Hepatocyte (in vitro differentiated cells): ENCODE measurements around the gene GAS6. TPM values are rescaled to one million over a fixed set of nuclear protein-coding genes. Genes with fewer than 3 reads are reported as not detected.

Source experiments
- DNase-seq: peaks from one replicate; pipeline ENCODE4 v3.0.0-alpha.2; 2016; ENCODE audit warnings: low spot score
- H2AFZ ChIP-seq: fragments of 200-600 bp; sonication (generic); 2 replicates; pipeline ENCODE4 v1.6.0; 2016; ENCODE audit warnings: antibody characterized with exemption, mild to moderate bottlenecking
- H3K27ac ChIP-seq: fragments of 200-600 bp; sonication (generic); 2 replicates; pipeline ENCODE4 v1.5.1; 2016; ENCODE audit warnings: mild to moderate bottlenecking
- H3K27me3 ChIP-seq: fragments of 200-600 bp; sonication (generic); 2 replicates; pipeline ENCODE4 v1.6.1; 2016
- H3K36me3 ChIP-seq: fragments of 200-600 bp; sonication (generic); replicated peaks from 2 replicates; pipeline ENCODE4 v1.5.1; 2016; ENCODE audit warnings: low read depth; ENCODE audit not compliant: insufficient read depth
- H3K4me1 ChIP-seq: fragments of 200-600 bp; sonication (generic); 2 replicates; pipeline ENCODE4 v1.5.1; 2016; ENCODE audit warnings: mild to moderate bottlenecking, moderate library complexity; ENCODE audit not compliant: insufficient read depth
- H3K4me2 ChIP-seq: fragments of 200-600 bp; sonication (generic); 2 replicates; pipeline ENCODE4 v1.6.0; 2016
- H3K4me3 ChIP-seq: fragments of 200-600 bp; sonication (generic); 2 replicates; pipeline ENCODE4 v1.5.1; 2016; ENCODE audit warnings: mild to moderate bottlenecking
- H3K79me2 ChIP-seq: fragments of 200-600 bp; sonication (generic); 2 replicates; pipeline ENCODE4 v1.6.0; 2017; ENCODE audit warnings: mild to moderate bottlenecking
- H3K9me2 ChIP-seq: fragments of 200-600 bp; sonication (generic); replicated peaks from 2 replicates; pipeline ENCODE4 v1.6.0; 2017; ENCODE audit warnings: mild to moderate bottlenecking; ENCODE audit not compliant: insufficient read depth
- H3K9me3 ChIP-seq: fragments of 200-600 bp; sonication (generic); 2 replicates; pipeline ENCODE4 v1.5.1; 2016; ENCODE audit warnings: low read depth, mild to moderate bottlenecking
- H4K20me1 ChIP-seq: fragments of 200-600 bp; sonication (generic); 2 replicates; pipeline ENCODE4 v1.6.0; 2016; ENCODE audit warnings: mild to moderate bottlenecking; ENCODE audit not compliant: insufficient read depth, poor library complexity, severe bottlenecking
- CTCF ChIP-seq: fragments of 200-600 bp; sonication (generic); IDR thresholded peaks from 2 replicates; pipeline ENCODE4 v1.5.1; 2016; ENCODE audit warnings: antibody characterized with exemption, mild to moderate bottlenecking; ENCODE audit not compliant: poor library complexity
- EZH2 ChIP-seq: fragments of 200-600 bp; sonication (generic); IDR thresholded peaks from 2 replicates; pipeline ENCODE4 v1.6.1; 2016; ENCODE audit warnings: antibody characterized with exemption, mild to moderate bottlenecking, borderline replicate concordance
- EZH2phosphoT487 ChIP-seq: fragments of 200-600 bp; sonication (generic); IDR thresholded peaks from one replicate; pipeline ENCODE4 v1.6.1; 2018; ENCODE audit warnings: antibody characterized with exemption, mild to moderate bottlenecking, low read depth, moderate library complexity; ENCODE audit not compliant: unreplicated experiment, severe bottlenecking
- WGBS: methylation state at CpG from one replicate; pipeline ENCODE4 v1.1.6; 2016; ENCODE audit warnings: low lambda C conversion rate; ENCODE audit errors: missing lambda C conversion rate; 5-methylcytosine and 5-hydroxymethylcytosine counted together
- polyA plus RNA-seq: library from polyadenylated mRNA; unstranded; fragments of >200 nt; fragmentation: Nextera tagmentation; extraction: Ambion mirVana; gene quantifications from 2 replicates; pipeline ENCODE4 v1.2.1, GENCODE V29; 2016
- total RNA-seq: library from RNA; depleted of rRNA; stranded (reverse); fragments of >200 nt; gene quantifications from 2 replicates; pipeline ENCODE4 v1.2.3, GENCODE V29; 2014

GAS6 gene
- total and polyA plus RNA-seq, 2 experiments from 2014 or later, result 70.0 to 146 TPM

GRCh38 chr13:113813749-113814434 is 50.0 kb downstream of the GAS6 start:
- Histone ChIP-seq H3K79me2 (no peaks in the 10 kb centered on the region), H3K9me2 (no peaks in the 10 kb centered on the region), H3K4me3 (no peak overlapping the region), H3K27me3 (no peaks in the 10 kb centered on the region), H3K27ac (no peak overlapping the region), H3K9me3 (no peaks in the 10 kb centered on the region), H3K36me3 (no peaks in the 10 kb centered on the region), H2AFZ (no peak overlapping the region), H3K4me2 (no peak overlapping the region), H4K20me1 (no peaks in the 10 kb centered on the region), H3K4me1 (peaks cover 10% of the 10 kb centered on the region)
- 74% methylated on average over 27 of the region's 28 CpGs for WGBS
- DNase-seq, result no peak
- TF ChIP-seq EZH2phosphoT487 (no peak), EZH2 (no peak), CTCF (no peak)

- Histone ChIP-seq H3K36me3 (no peaks in the 10 kb centered on the region), H3K27me3 (no peaks in the 10 kb centered on the region), H3K9me3 (no peaks in the 10 kb centered on the region), H3K9me2 (no peaks in the 10 kb centered on the region), H4K20me1 (no peaks in the 10 kb centered on the region), H2AFZ (no peak overlapping the region), H3K27ac (no peak overlapping the region), H3K4me3 (no peak overlapping the region), H3K79me2 (no peaks in the 10 kb centered on the region), H3K4me1 (peaks cover 10% of the 10 kb centered on the region), H3K4me2 (no peak overlapping the region)
- 83% methylated on average over 28 of the region's 30 CpGs for WGBS
- no peak for DNase-seq
- TF ChIP-seq CTCF, result no peak
- TF ChIP-seq EZH2phosphoT487, result no peak
- no peak for TF ChIP-seq EZH2
Observed at GRCh38 chr13:113813070-113813748, 50.7 kb downstream of the GAS6 start.

GRCh38 chr13:113812178-113813040 is 51.5 kb downstream of the GAS6 start:
- Histone ChIP-seq H3K9me2 (no peaks in the 10 kb centered on the region), H3K4me3 (no peak overlapping the region), H4K20me1 (no peaks in the 10 kb centered on the region), H3K9me3 (no peaks in the 10 kb centered on the region), H3K4me1 (peaks cover 10% of the 10 kb centered on the region), H3K36me3 (no peaks in the 10 kb centered on the region), H2AFZ (no peak overlapping the region), H3K27ac (no peak overlapping the region), H3K4me2 (no peak overlapping the region), H3K27me3 (no peaks in the 10 kb centered on the region), H3K79me2 (no peaks in the 10 kb centered on the region)
- no peak for DNase-seq
- 91% methylated on average over 33 of the region's 51 CpGs for WGBS
- TF ChIP-seq CTCF (no peak), EZH2 (no peak), EZH2phosphoT487 (no peak)
